HEK293 (cell line): Measurements from ENCODE around the gene CNPY2.

Experiments
- CTCF ChIA-PET: fragments of 350-600 bp; formaldehyde crosslinking; extraction: SDS; loops from one replicate; lab custom pipeline; 2021; ENCODE audit warnings: antibody characterized with exemption; lab: Yijun Ruan, JAX
- POLR2A ChIA-PET: fragments of 300-600 bp; formaldehyde crosslinking; extraction: SDS; loops from one replicate; lab custom pipeline; 2020; ENCODE audit warnings: antibody characterized with exemption, inconsistent platforms; lab: Yijun Ruan, JAX
- H3K27ac ChIP-seq: fragments of 200-500 bp; sonication (Bioruptor generic); 2 replicates; pipeline ENCODE4 v1.5.1; 2014; ENCODE audit warnings: low read depth, low read length, control low read depth, inconsistent platforms; ENCODE audit errors: extremely low read depth
- H3K36me3 ChIP-seq, 2 experiments: fragments of 200-500 bp in 1 of 2; sonication (Bioruptor generic) in 1 of 2; 1 replicate in 1 of 2; 2 replicates in 1 of 2; pipeline ENCODE4 v1.5.1; 2014 to 2017; ENCODE audit warnings: inconsistent platforms in 2 of 2, low read length in 2 of 2; ENCODE audit not compliant: control insufficient read depth in 2 of 2, insufficient read depth in 1 of 2
- H3K4me1 ChIP-seq: fragments of 200-500 bp; sonication (Bioruptor generic); 2 replicates; pipeline ENCODE4 v1.5.1; 2014; ENCODE audit warnings: mild to moderate bottlenecking, low read length, inconsistent platforms; ENCODE audit not compliant: control insufficient read depth, insufficient read depth
- H3K4me3 ChIP-seq: 2 replicates; pipeline ENCODE4 v1.5.1; 2011; ENCODE audit warnings: low read depth, mild to moderate bottlenecking, control low read depth, low read length, moderate library complexity
- H3K9me3 ChIP-seq: fragments of 200-500 bp; sonication (Bioruptor generic); 2 replicates; pipeline ENCODE4 v1.5.1; 2014; ENCODE audit warnings: low read depth, low read length, inconsistent platforms; ENCODE audit not compliant: control insufficient read depth, insufficient read depth
- GLIS2 ChIP-seq: fragments of 450-650 bp; formaldehyde crosslinking; IDR thresholded peaks from 2 replicates; pipeline ENCODE4 v1.5.1; 2016; ENCODE audit warnings: missing biosample characterization, missing genetic modification characterization
- IKZF3 ChIP-seq: fragments of 450-650 bp; IDR thresholded peaks from 2 replicates; pipeline ENCODE4 v1.5.0; 2018; ENCODE audit warnings: missing biosample characterization, mild to moderate bottlenecking, missing genetic modification characterization, moderate library complexity
- INSM2 ChIP-seq: fragments of 450-650 bp; formaldehyde crosslinking; IDR thresholded peaks from 2 replicates; pipeline ENCODE4 v1.5.1; 2016; ENCODE audit warnings: missing biosample characterization, missing genetic modification characterization
- KLF7 ChIP-seq: fragments of 450-650 bp; formaldehyde crosslinking; IDR thresholded peaks from 2 replicates; pipeline ENCODE4 v1.5.1; 2016; ENCODE audit warnings: missing biosample characterization, missing genetic modification characterization, borderline replicate concordance
- KLF9 ChIP-seq: fragments of 450-650 bp; formaldehyde crosslinking; IDR thresholded peaks from 2 replicates; pipeline ENCODE4 v1.5.1; 2016; ENCODE audit warnings: missing biosample characterization, missing genetic modification characterization, low read depth
- REPIN1 ChIP-seq: fragments of 450-650 bp; formaldehyde crosslinking; IDR thresholded peaks from 2 replicates; pipeline ENCODE4 v1.5.1; 2017; ENCODE audit warnings: missing biosample characterization, missing genetic modification characterization, low read depth
- YY1 ChIP-seq: fragments of 450-650 bp; formaldehyde crosslinking; IDR thresholded peaks from 2 replicates; pipeline ENCODE4 v1.5.1; 2018; ENCODE audit warnings: missing biosample characterization, missing genetic modification characterization
- YY2 ChIP-seq: fragments of 450-650 bp; formaldehyde crosslinking; IDR thresholded peaks from 2 replicates; pipeline ENCODE4 v1.5.1; 2016; ENCODE audit warnings: missing biosample characterization, missing genetic modification characterization
- ZBTB11 ChIP-seq: fragments of 450-650 bp; formaldehyde crosslinking; conservative IDR thresholded peaks from 2 replicates; pipeline ENCODE4 v1.5.1; 2016; ENCODE audit warnings: low read depth, missing biosample characterization, missing genetic modification characterization
- ZBTB20 ChIP-seq: fragments of 450-650 bp; formaldehyde crosslinking; IDR thresholded peaks from 2 replicates; pipeline ENCODE4 v1.5.1; 2016; ENCODE audit warnings: missing biosample characterization, missing genetic modification characterization
- ZFHX2 ChIP-seq: fragments of 450-650 bp; formaldehyde crosslinking; conservative IDR thresholded peaks from 2 replicates; pipeline ENCODE4 v1.5.1; 2016; ENCODE audit warnings: missing biosample characterization, missing genetic modification characterization
- ZNF10 ChIP-seq: fragments of 450-650 bp; formaldehyde crosslinking; IDR thresholded peaks from 2 replicates; pipeline ENCODE4 v1.5.1; 2017; ENCODE audit warnings: missing biosample characterization, missing genetic modification characterization
- ZNF223 ChIP-seq: fragments of 450-650 bp; formaldehyde crosslinking; IDR thresholded peaks from 2 replicates; pipeline ENCODE4 v1.5.1; 2016; ENCODE audit warnings: missing biosample characterization, missing genetic modification characterization
- ZNF366 ChIP-seq: fragments of 450-650 bp; formaldehyde crosslinking; conservative IDR thresholded peaks from 2 replicates; pipeline ENCODE4 v1.5.1; 2016; ENCODE audit warnings: missing biosample characterization, missing genetic modification characterization
- ZNF473 ChIP-seq: fragments of 450-650 bp; formaldehyde crosslinking; IDR thresholded peaks from 2 replicates; pipeline ENCODE4 v1.5.1; 2017; ENCODE audit warnings: missing biosample characterization, missing genetic modification characterization
- ZNF488 ChIP-seq: fragments of 450-650 bp; formaldehyde crosslinking; IDR thresholded peaks from 2 replicates; pipeline ENCODE4 v1.5.1; 2016; ENCODE audit warnings: missing biosample characterization, missing genetic modification characterization
- ZNF530 ChIP-seq: fragments of 450-650 bp; formaldehyde crosslinking; IDR thresholded peaks from 2 replicates; pipeline ENCODE4 v1.5.1; 2016; ENCODE audit warnings: low read depth, missing biosample characterization, missing genetic modification characterization
- ZNF544 ChIP-seq: fragments of 450-650 bp; formaldehyde crosslinking; IDR thresholded peaks from 2 replicates; pipeline ENCODE4 v1.5.0; 2017; ENCODE audit warnings: missing biosample characterization, missing genetic modification characterization
- ZNF639 ChIP-seq: fragments of 450-650 bp; formaldehyde crosslinking; IDR thresholded peaks from 2 replicates; pipeline ENCODE4 v1.5.1; 2016; ENCODE audit warnings: missing biosample characterization, missing genetic modification characterization
- ZNF677 ChIP-seq: fragments of 450-650 bp; IDR thresholded peaks from 2 replicates; pipeline ENCODE4 v1.5.0; 2018; ENCODE audit warnings: missing biosample characterization, mild to moderate bottlenecking, missing genetic modification characterization, moderate library complexity
- ZNF785 ChIP-seq: fragments of 450-650 bp; formaldehyde crosslinking; IDR thresholded peaks from 2 replicates; pipeline ENCODE4 v1.5.1; 2016; ENCODE audit warnings: missing biosample characterization, missing genetic modification characterization
- ZNF791 ChIP-seq: fragments of 450-650 bp; formaldehyde crosslinking; IDR thresholded peaks from 2 replicates; pipeline ENCODE4 v1.5.1; 2016; ENCODE audit warnings: missing biosample characterization, missing genetic modification characterization

CNPY2 gene

GRCh38 chr12:56330936-56331490 is 15.2 kb upstream of the CNPY2 start (continued):
- TF ChIP-seq YY1 (tag by site-specific recombination) (no peak), KLF7 (tag by site-specific recombination) (no peak), KLF9 (tag by site-specific recombination) (no peak), ZNF530 (tag by site-specific recombination) (no peak), REPIN1 (tag by site-specific recombination) (no peak), IKZF3 (no peak), ZNF488 (no peak), YY2 (tag by site-specific recombination) (no peak), ZNF10 (no peak), INSM2 (tag by site-specific recombination) (no peak)

GRCh38 chr12:56326533-56326932 is 10.7 kb upstream of the CNPY2 start:
- Histone ChIP-seq H3K9me3 (no peaks in the 10 kb centered on the region), H3K4me1 (no peaks in the 10 kb centered on the region), H3K36me3 (peaks cover 19 to 71% of the 10 kb centered on the region in 2 experiments), H3K4me3 (no peak overlapping the region), H3K27ac (no peak overlapping the region)
- ChIA-PET POLR2A (no interaction called here), CTCF (no interaction called here)
- TF ChIP-seq ZNF473 (tag by site-specific recombination) (no peak), ZNF544 (peak; percentile 36; the same call in 1 of the 2 replicates)

- Histone ChIP-seq H3K4me3 (no peak overlapping the region), H3K9me3 (no peaks in the 10 kb centered on the region)
- no peak for TF ChIP-seq ZBTB20 (tag by site-specific recombination)
- TF ChIP-seq ZNF223 (tag by site-specific recombination), result no peak
- TF ChIP-seq ZNF366 (tag by site-specific recombination), result no peak
- TF ChIP-seq ZNF791 (tag by site-specific recombination), result no peak
- TF ChIP-seq ZBTB11 (tag by site-specific recombination), result no peak
- TF ChIP-seq GLIS2, result no peak
- TF ChIP-seq ZNF639 (tag by site-specific recombination), result no peak
- no peak for TF ChIP-seq ZNF785
- no peak for TF ChIP-seq ZFHX2 (tag by site-specific recombination)
- no peak for TF ChIP-seq ZNF677 (tag by site-specific recombination)
- TF ChIP-seq, all 188 proteins: peak for 0
- Histone ChIP-seq H3K27ac (no peak overlapping the region), H3K36me3 (peaks cover 19 to 71% of the 10 kb centered on the region in 2 experiments), H3K4me1 (no peaks in the 10 kb centered on the region)
- ChIA-PET CTCF (no interaction called here), POLR2A (interaction anchor here (0.7 kb wide), 1 partner anchor 10 kb away, joined by 5 read pairs; the partner anchor contains the start of gene CNPY2)
These were observed 10.3 kb upstream of the CNPY2 start for GRCh38 chr12:56326126-56326525.
